HG03159 (cell line): ENCODE measurements around the gene SARS2.
A peak's percentile ranks its signal among the peaks of the same experiment; 100 is the strongest.
"Not testable (repeated sequence)": the region's sequence is repeated elsewhere in the genome, so short reads cannot be mapped to it uniquely, and the experiment has no call there.

Experiments used
- ATAC-seq: cut with Tn5 transposase; IDR thresholded peaks from one replicate; pipeline ENCODE4 v1.9.1; 2021; ENCODE audit warnings: mild to moderate bottlenecking, moderate library complexity; ENCODE audit not compliant: unreplicated experiment

SARS2 gene

GRCh38 chr19:38946229-38947010 is 15.9 kb upstream of the SARS2 start:
- ATAC-seq: no peak

- no peak for ATAC-seq
Measured at GRCh38 chr19:38945562-38946228, 15.1 kb upstream of the SARS2 start.

- no peak for ATAC-seq
Measured at GRCh38 chr19:38944981-38945506, 14.5 kb upstream of the SARS2 start.

- no peak for ATAC-seq
Measured at GRCh38 chr19:38942471-38943181, 12.1 kb upstream of the SARS2 start.

GRCh38 chr19:38941979-38942378 is 11.4 kb upstream of the SARS2 start:
- no peak for ATAC-seq

- not testable (repeated sequence) for ATAC-seq
Measured at GRCh38 chr19:38941466-38941865, 10.9 kb upstream of the SARS2 start.

GRCh38 chr19:38939957-38940356 is 9.4 kb upstream of the SARS2 start:
- ATAC-seq: no peak

GRCh38 chr19:38933544-38933943 is 3.0 kb upstream of the SARS2 start:
- no peak for ATAC-seq

GRCh38 chr19:38932425-38933179 is 2.0 kb upstream of the SARS2 start:
- ATAC-seq: no peak

- ATAC-seq: no peak
Measured at GRCh38 chr19:38931521-38931793, 894 bp upstream of the SARS2 start.

GRCh38 chr19:38930776-38931520 is 385 bp upstream of the SARS2 start, which contains the start of gene MRPS12:
TSS of gene MRPS12 (plus strand) at chr19:38930944. CDS start at chr19:38931295, 351 bp downstream.
- ATAC-seq: peak; percentile 85

- ATAC-seq: no peak
Measured at GRCh38 chr19:38928391-38929001, 2.1 kb downstream of the SARS2 start.

GRCh38 chr19:38924388-38924787 is 6.2 kb downstream of the SARS2 start:
- ATAC-seq: no peak

- ATAC-seq: no peak
Measured at GRCh38 chr19:38922482-38922881, 8.1 kb downstream of the SARS2 start.

- ATAC-seq: no peak
Measured at GRCh38 chr19:38921420-38922274, 8.9 kb downstream of the SARS2 start.

- no peak for ATAC-seq
Measured at GRCh38 chr19:38920602-38921419, 9.8 kb downstream of the SARS2 start.

- no peak for ATAC-seq
Measured at GRCh38 chr19:38919837-38920601, 10.5 kb downstream of the SARS2 start.
